HK-2 (cell line): ENCODE data around the gene BSG.

ENCODE experiments used
- DNase-seq: peaks from one replicate; pipeline ENCODE4 v3.0.0-alpha.2; 2018; ENCODE audit not compliant: unreplicated experiment

The BSG gene

DNA sequence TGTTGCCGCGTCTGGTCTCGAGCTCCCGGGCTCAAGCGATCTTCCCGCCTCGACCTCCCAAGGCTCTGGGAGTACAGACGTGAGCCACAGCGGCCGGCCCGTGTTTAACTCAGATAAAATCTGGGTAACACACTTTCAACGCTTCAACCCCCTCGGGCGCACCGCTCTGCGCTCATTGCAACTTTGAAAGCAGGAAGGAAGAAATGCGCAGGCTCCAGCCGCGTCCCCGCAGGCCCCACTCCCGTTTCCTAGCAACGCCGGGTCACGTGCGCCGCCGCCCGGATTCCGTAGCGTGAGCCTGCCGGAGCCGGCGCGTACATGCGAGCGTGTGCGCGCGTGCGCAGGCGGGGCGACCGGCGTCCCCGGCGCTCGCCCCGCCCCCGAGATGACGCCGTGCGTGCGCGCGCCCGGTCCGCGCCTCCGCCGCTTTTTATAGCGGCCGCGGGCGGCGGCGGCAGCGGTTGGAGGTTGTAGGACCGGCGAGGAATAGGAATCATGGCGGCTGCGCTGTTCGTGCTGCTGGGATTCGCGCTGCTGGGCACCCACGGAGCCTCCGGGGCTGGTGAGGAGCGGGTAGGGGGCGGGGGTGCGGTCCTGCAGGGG lies at the start of gene BSG:
Gene BSG (plus strand): TSS at position 457 of the 603 bp plus-strand sequence. CDS start 39 bp downstream, at position 496.
- peak; percentile 97 for DNase-seq

- DNase-seq, result no peak
Measured at GRCh38 chr19:522726-523125, 49.7 kb upstream of the BSG start.

DNA sequence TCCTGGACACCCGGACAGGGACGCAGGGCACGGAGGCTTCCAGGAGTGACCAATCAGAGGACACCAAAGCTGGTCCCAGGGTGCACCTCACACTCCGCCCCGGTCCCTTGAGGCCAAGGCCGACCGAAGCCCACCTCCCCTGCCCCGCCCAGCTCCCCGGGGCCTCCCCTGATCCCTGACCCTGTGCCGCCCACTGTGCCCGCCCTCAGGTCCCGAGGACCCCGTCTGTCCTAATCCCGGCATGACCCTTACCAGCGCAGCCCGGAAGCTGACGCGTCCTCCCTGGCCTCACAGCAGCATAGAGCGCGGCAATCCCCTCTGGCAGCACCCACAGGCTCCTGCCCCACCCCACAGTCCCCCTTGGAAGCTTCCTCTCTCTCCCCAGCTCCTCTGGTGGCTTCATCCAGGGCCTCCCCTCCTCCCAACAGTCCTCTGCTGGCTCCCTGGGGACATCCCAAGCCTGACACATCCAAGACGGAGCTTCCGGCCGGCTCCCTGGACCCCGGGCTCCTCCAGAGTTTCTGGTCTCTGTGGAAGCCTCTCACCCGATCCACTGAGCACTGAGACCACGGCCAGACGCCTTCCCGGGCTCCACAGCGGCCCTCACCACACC lies 48.2 kb upstream of the BSG start:
- no peak for DNase-seq

- DNase-seq, result no peak
Measured at GRCh38 chr19:525029-525428, 47.4 kb upstream of the BSG start.

- DNase-seq, result no peak
Measured at GRCh38 chr19:525857-526419, 46.5 kb upstream of the BSG start.

GRCh38 chr19:530134-531008 lies 42.0 kb upstream of the BSG start:
- DNase-seq, result no peak

DNA sequence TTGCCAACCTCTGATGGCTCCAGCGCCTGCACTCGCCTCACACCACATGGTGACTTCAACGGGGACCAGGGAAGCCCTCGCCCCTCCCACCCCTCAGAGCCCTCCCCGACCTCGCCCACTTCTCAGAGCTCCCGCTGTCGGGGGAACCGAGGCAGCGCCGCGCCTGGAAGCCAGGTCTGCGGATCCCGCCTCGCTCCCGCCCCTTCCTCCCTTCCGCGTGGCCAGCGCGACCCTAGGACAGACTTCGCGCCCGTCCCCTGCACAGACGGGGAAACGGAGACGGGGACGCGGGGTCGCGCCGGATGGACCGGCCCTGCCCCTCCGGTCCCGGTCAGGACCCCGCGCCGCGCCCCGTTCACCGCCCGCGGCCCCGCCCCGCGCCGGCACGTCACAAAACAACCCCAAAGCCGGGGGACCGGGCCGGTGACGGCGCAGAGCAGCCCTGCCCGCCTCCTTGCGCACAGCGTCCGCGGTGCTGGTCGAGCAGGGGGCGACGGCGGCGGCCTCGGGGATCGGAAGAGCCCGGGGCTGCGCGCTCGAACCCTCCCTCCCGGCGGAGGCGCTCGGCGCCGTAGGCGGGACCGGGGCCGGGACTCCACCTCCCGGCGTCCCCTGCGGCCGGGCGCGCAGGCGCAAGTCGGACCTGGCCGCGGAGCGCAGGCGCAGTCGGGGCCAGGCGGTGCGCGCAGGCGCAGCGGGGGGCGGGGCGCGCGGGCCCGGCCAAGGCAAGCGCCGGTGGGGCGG lies 41.2 kb upstream of the BSG start:
- DNase-seq, result peak; percentile 87

DNA sequence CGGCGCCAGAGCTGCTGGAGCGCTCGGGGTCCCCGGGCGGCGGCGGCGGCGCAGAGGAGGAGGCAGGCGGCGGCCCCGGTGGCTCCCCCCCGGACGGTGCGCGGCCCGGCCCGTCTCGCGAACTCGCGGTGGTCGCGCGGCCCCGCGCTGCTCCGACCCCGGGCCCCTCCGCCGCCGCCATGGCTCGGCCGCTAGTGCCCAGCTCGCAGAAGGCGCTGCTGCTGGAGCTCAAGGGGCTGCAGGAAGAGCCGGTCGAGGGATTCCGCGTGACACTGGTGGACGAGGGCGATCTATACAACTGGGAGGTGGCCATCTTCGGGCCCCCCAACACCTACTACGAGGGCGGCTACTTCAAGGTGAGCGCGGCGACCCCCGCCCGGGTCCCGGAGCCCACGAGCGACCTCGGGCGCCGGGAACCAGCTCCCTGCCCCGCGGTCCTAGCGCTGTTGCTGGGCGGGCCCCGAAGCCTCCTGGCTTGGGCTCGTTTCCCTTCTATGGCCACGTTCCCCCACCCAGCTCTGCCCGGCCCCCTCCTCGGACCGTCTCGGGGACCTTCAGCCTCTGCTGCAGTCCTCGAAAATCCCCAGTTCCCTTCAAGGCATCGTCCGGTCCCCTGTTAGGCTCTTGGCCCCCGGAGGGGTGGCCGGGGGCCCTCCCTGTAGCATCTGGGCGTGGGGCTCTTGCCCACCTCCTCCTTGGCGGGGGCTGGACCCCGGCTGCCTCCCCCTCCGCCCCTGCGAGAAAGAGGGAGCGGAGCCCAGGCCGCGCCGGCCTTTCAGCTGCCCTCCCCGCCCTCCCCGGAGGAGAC lies 40.4 kb upstream of the BSG start, which contains the start of gene CDC34:
Gene CDC34 (plus strand): TSS at position 8 of the 808 bp plus-strand sequence. CDS start 172 bp downstream, at position 180.
- no peak for DNase-seq

GRCh38 chr19:532561-533363 lies 39.6 kb upstream of the BSG start:
- peak; percentile 47 for DNase-seq

GRCh38 chr19:533364-534058 lies 38.9 kb upstream of the BSG start:
- no peak for DNase-seq

GRCh38 chr19:534088-534487 lies 38.3 kb upstream of the BSG start:
- DNase-seq, result no peak

DNA sequence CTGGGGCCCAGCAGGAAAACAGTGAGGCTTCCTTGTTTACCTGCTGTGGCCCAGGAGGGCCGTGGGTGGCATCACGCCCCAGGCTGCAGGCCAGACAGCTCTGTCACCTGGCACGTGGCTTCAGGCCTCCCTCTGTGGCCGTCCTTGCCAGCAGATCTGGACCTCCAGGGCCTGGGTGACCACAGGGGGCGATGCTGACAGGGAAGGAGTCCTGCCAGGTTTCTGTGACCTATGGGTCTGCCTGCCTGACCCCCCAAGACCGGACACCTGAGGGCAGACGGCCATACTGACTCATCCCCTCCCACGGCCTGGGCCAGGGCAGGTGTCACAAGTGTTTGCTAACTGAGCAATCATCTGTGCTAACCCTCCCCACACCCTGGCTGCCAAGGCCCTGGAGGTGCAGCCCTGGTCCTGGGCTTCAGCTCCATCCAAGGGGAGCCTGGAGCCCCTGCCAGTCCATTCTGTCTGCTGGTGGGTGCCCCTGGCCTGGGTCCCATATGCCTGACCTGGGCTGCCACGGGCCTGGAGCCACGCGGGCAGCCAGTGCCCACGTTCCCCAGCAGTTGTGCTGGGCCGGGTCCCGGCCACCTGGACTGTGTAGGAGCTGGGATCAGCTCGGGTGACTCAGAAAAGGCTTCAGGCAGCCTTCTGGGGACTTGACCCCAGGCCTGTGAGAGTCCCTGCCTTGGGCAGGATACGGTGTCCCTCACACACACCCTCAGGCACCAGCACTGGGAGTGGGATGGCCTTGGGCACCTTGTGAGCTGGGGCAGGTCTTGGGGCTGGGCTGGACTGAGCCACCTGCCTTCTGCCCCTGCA lies 37.2 kb upstream of the BSG start:
- peak; percentile 63 for DNase-seq

GRCh38 chr19:536031-536880 lies 36.1 kb upstream of the BSG start:
- no peak for DNase-seq

DNA sequence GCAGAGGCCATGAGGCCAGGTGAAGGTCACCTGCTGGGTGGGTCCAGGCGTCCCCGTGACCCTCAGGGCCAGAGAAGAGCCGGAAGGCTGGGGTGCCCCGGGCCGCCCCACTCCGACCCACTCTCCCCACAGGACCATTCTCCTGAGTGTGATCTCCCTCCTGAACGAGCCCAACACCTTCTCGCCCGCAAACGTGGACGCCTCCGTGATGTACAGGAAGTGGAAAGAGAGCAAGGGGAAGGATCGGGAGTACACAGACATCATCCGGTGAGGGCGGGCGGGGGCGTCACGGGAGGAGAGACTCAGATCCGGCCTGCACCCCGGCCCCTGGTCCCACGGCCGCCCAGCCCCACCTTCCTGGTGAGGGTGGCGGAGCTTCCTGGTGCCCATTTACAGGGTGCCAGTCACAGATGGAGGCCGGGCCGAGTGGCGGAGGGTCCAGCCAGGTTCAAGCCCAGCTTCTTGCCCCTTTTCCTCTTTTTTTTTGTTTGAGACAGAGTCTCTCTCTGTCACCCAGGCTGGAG lies 35.5 kb upstream of the BSG start:
- DNase-seq, result no peak

GRCh38 chr19:538641-539428 lies 33.6 kb upstream of the BSG start:
- no peak for DNase-seq

GRCh38 chr19:539429-540030 lies 32.9 kb upstream of the BSG start:
- DNase-seq, result no peak
